Activated naive CD8-positive, alpha-beta T cell treated with anti-CD3 and anti-CD28 coated beads, Interleukin-2, amount 10 ng/mL, durations not matched to agents 7 days and 5 days (primary cell): Measurements from ENCODE around the gene PRICKLE2. TPM values are rescaled to one million over a fixed set of nuclear protein-coding genes. Genes with fewer than 3 reads are reported as not detected.

Source experiments
- ATAC-seq: fragments of 150-1000 bp; cut with Tn5 transposase; one replicate; pipeline ENCODE4 v1.10.0; 2021; ENCODE audit warnings: low read depth, moderate library complexity
- POLR2A ChIA-PET: fragments of 350-600 bp; sonication (Branson Sonifier 250); formaldehyde crosslinking; loops from one replicate; lab custom pipeline; 2021; ENCODE audit warnings: antibody characterized with exemption; lab: Charles Lee
- DNase-seq: peaks from one replicate; pipeline ENCODE4 v3.0.0; 2021
- H3K27ac Mint-ChIP-seq: one replicate; pipeline ENCODE4 v1.8.0; 2022; ENCODE audit warnings: mild to moderate bottlenecking, mixed read lengths
- H3K27me3 Mint-ChIP-seq: one replicate; pipeline ENCODE4 v1.8.0; 2022; ENCODE audit warnings: mild to moderate bottlenecking, moderate library complexity, mixed read lengths
- H3K36me3 Mint-ChIP-seq: one replicate; pipeline ENCODE4 v1.8.0; 2021; ENCODE audit warnings: mild to moderate bottlenecking, mixed read lengths
- H3K4me1 Mint-ChIP-seq: one replicate; pipeline ENCODE4 v1.8.0; 2021; ENCODE audit warnings: mixed read lengths
- H3K4me3 Mint-ChIP-seq: one replicate; pipeline ENCODE4 v1.8.0; 2022; ENCODE audit warnings: mild to moderate bottlenecking, moderate library complexity, mixed read lengths
- H3K9me3 Mint-ChIP-seq: one replicate; pipeline ENCODE4 v1.8.0; 2021; ENCODE audit warnings: mixed read lengths
- total RNA-seq, 2 experiments: library from RNA; stranded (reverse); gene quantifications; one replicate each; pipeline ENCODE4 v1.2.3, GENCODE V29; 2021

Gene PRICKLE2
- total RNA-seq, 2 experiments from 2014 or later, result not detected

- no peaks in the 10 kb centered on the region for H3K4me1 Mint-ChIP-seq
- no peak for DNase-seq
- no peak overlapping the region for H3K27ac Mint-ChIP-seq
- H3K4me3 Mint-ChIP-seq, result no peak overlapping the region
- H3K9me3 Mint-ChIP-seq, result no peaks in the 10 kb centered on the region
- ATAC-seq, result no peak
- H3K27me3 Mint-ChIP-seq, result peaks cover 7% of the 10 kb centered on the region
- POLR2A ChIA-PET, result no interaction called here
- no peaks in the 10 kb centered on the region for H3K36me3 Mint-ChIP-seq
These were observed 138.6 kb downstream of the PRICKLE2 start for GRCh38 chr3:64086479-64087252.

DNA sequence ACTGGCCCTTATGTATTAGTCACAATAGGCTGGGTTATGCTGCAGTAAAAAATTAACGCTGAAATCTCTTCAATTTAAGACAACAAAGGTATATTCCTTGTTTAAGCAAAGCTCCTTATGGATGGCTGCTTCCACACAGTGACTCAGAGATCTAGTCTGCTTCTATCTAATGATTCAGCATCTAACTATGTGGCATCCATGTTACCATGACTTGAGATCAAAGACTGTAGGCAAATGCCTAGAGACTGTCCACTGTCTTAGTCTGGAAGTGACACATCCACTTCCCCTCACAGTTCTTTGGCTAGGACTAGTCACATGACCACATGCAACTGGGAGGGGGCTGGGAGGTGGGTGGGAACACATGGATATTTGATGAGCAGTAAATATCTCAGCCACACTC, 140.6 kb downstream of the PRICKLE2 start:
- ATAC-seq, result no peak
- DNase-seq, result no peak
- no peak overlapping the region for H3K27ac Mint-ChIP-seq
- POLR2A ChIA-PET, result no interaction called here
- H3K27me3 Mint-ChIP-seq, result peaks cover 7% of the 10 kb centered on the region
- no peaks in the 10 kb centered on the region for H3K4me1 Mint-ChIP-seq
- no peak overlapping the region for H3K4me3 Mint-ChIP-seq
- no peaks in the 10 kb centered on the region for H3K36me3 Mint-ChIP-seq
- no peaks in the 10 kb centered on the region for H3K9me3 Mint-ChIP-seq

GRCh38 chr3:64083575-64083974, 141.7 kb downstream of the PRICKLE2 start:
- no peak for DNase-seq
- Mint-ChIP-seq H3K4me1 (no peaks in the 10 kb centered on the region), H3K4me3 (no peak overlapping the region), H3K36me3 (no peaks in the 10 kb centered on the region), H3K27me3 (peaks cover 7% of the 10 kb centered on the region), H3K27ac (no peak overlapping the region), H3K9me3 (no peaks in the 10 kb centered on the region)
- no peak for ATAC-seq
- POLR2A ChIA-PET, result no interaction called here

DNA sequence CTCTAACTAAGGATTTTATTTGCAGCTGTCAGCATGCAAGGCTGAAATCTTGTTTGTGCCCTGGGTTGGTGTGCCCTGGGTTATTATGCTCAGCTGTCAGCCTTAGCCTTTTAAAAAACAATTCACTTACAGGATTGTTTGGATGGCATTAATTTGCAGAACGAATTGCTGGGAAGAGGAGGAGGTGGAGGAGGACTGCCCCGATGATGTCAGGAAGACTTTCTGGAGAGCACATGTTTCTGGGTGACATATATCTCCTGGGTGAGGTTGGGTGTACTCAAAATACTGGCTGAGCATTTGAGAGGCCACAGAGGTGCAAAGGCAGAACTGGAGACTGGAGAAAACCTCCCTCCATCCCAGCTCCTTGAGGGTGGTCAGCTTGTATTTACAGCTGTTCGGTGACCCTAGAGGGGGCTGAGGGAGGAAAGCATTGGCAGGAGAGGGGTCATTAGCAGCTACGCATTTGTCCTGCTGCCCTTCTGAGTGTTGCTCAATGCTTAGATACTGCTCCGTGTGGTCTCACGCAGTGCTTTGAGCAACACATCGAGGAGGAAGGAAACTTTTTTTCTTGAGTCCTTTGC, 142.2 kb downstream of the PRICKLE2 start:
- Mint-ChIP-seq H3K4me3 (no peak overlapping the region), H3K27ac (no peak overlapping the region), H3K9me3 (no peaks in the 10 kb centered on the region), H3K27me3 (peaks cover 7% of the 10 kb centered on the region), H3K4me1 (no peaks in the 10 kb centered on the region), H3K36me3 (no peaks in the 10 kb centered on the region)
- POLR2A ChIA-PET, result no interaction called here
- DNase-seq (no peak), ATAC-seq (no peak)

DNA sequence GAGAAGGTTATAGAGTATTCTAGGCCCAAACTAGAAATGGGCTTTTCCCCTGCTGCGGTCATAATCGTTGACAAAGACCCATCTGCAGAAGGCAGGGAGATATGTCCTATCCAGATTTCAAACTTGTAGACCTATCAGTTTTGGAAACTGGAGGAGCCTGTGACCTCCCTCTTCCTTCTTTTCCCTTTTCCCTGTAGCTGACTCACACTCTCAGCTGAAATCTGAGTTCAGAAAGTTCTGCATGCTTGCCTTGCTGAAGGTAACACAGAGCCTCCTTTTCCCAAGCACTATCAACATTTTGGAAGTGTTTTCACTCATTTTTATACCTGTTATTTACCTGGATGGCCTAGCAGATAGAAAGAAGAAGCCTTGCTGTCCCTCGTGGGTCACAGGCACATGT, 142.9 kb downstream of the PRICKLE2 start:
- POLR2A ChIA-PET, result no interaction called here
- H3K4me1 Mint-ChIP-seq, result no peaks in the 10 kb centered on the region
- H3K4me3 Mint-ChIP-seq, result no peak overlapping the region
- no peak overlapping the region for H3K27ac Mint-ChIP-seq
- H3K36me3 Mint-ChIP-seq, result no peaks in the 10 kb centered on the region
- no peak for DNase-seq
- H3K27me3 Mint-ChIP-seq, result peaks cover 7% of the 10 kb centered on the region
- H3K9me3 Mint-ChIP-seq, result no peaks in the 10 kb centered on the region
- ATAC-seq, result no peak

DNA sequence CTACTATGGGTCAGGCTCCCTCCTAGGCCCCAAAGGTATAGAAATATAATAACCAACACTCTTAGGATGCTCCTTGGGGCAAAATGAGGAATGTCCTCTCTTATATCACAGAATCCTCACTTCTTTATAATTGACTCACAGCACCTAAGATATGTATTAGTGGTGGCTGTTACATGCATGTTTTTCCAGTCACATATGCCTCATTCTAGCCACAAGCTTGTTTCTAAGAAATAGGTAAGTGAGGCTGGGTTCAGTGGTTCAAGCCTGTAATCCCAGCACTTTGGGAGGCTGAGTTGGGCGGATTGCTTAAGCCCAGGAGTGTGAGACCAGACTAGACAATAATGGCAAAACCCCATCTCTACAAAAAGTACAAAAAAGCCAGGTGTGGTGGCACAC, 144.0 kb downstream of the PRICKLE2 start:
- Mint-ChIP-seq H3K9me3 (no peaks in the 10 kb centered on the region), H3K27me3 (peaks cover 7% of the 10 kb centered on the region), H3K27ac (no peak overlapping the region), H3K4me3 (no peak overlapping the region), H3K36me3 (no peaks in the 10 kb centered on the region), H3K4me1 (no peaks in the 10 kb centered on the region)
- no peak for DNase-seq
- POLR2A ChIA-PET, result no interaction called here
- no peak for ATAC-seq

- Mint-ChIP-seq H3K4me1 (no peaks in the 10 kb centered on the region), H3K9me3 (no peaks in the 10 kb centered on the region), H3K4me3 (no peak overlapping the region), H3K27me3 (peaks cover 7% of the 10 kb centered on the region), H3K27ac (no peak overlapping the region), H3K36me3 (no peaks in the 10 kb centered on the region)
- POLR2A ChIA-PET, result no interaction called here
- ATAC-seq (no peak), DNase-seq (no peak)
These were observed 144.5 kb downstream of the PRICKLE2 start for GRCh38 chr3:64080616-64081234.

DNA sequence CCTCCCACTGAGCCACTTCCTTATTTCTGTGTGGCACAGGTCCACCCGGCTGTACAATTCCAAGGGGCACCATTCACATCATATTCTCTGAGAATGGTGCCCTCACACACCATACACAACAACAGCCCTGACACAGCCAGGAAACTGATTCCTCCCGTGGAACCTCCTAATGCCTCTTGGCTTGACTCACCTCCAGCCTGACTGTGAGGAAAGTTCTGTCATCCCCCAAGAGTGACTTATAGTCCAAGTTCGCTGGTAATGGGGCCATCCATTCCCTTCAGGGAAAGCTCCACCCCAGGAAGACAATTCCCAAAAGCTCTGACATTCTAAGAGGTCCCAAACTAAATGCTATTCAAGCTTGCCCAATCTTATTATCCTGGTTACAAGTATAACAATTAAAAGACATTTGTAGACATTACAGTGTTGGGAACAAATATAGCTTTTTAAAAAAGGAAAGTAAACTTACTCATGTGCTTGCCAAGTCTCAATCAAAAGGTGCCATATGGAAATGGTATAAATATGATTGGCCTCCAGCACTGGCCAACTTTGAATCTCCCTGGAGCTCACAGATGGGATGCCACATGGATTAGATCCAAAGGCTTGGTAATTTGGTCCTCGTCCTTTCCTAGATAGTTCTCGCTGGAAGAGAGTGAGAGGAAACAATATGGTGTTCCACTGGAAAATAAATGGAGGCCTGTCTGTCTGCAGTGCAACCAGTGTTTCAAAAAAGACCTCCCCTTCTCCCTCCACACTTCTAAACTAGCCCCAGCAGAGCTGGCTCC, 145.7 kb downstream of the PRICKLE2 start:
- Mint-ChIP-seq H3K4me1 (no peaks in the 10 kb centered on the region), H3K9me3 (no peaks in the 10 kb centered on the region), H3K27me3 (peaks cover 6% of the 10 kb centered on the region), H3K36me3 (no peaks in the 10 kb centered on the region), H3K4me3 (no peak overlapping the region), H3K27ac (no peak overlapping the region)
- POLR2A ChIA-PET, result no interaction called here
- ATAC-seq (no peak), DNase-seq (no peak)

- H3K27ac Mint-ChIP-seq, result no peak overlapping the region
- H3K36me3 Mint-ChIP-seq, result no peaks in the 10 kb centered on the region
- H3K9me3 Mint-ChIP-seq, result no peaks in the 10 kb centered on the region
- peaks cover 4% of the 10 kb centered on the region for H3K27me3 Mint-ChIP-seq
- H3K4me1 Mint-ChIP-seq, result peaks cover under 1% of the 10 kb centered on the region
- POLR2A ChIA-PET, result no interaction called here
- no peak for DNase-seq
- no peak overlapping the region for H3K4me3 Mint-ChIP-seq
- no peak for ATAC-seq
These were observed 146.3 kb downstream of the PRICKLE2 start for GRCh38 chr3:64078966-64079365.

GRCh38 chr3:64074895-64075679, 150.2 kb downstream of the PRICKLE2 start:
- H3K36me3 Mint-ChIP-seq, result no peaks in the 10 kb centered on the region
- no peak for DNase-seq
- no peak for ATAC-seq
- H3K9me3 Mint-ChIP-seq, result no peaks in the 10 kb centered on the region
- H3K4me1 Mint-ChIP-seq, result peaks cover 1% of the 10 kb centered on the region
- no peak overlapping the region for H3K27ac Mint-ChIP-seq
- no peak overlapping the region for H3K4me3 Mint-ChIP-seq
- peaks cover 16% of the 10 kb centered on the region for H3K27me3 Mint-ChIP-seq
- POLR2A ChIA-PET, result no interaction called here

GRCh38 chr3:64074060-64074459, 151.2 kb downstream of the PRICKLE2 start:
- Mint-ChIP-seq H3K4me1 (peaks cover 1% of the 10 kb centered on the region), H3K27ac (no peak overlapping the region), H3K9me3 (no peaks in the 10 kb centered on the region), H3K27me3 (peaks cover 20% of the 10 kb centered on the region), H3K4me3 (no peak overlapping the region), H3K36me3 (no peaks in the 10 kb centered on the region)
- DNase-seq (no peak), ATAC-seq (no peak)
- POLR2A ChIA-PET, result no interaction called here

DNA sequence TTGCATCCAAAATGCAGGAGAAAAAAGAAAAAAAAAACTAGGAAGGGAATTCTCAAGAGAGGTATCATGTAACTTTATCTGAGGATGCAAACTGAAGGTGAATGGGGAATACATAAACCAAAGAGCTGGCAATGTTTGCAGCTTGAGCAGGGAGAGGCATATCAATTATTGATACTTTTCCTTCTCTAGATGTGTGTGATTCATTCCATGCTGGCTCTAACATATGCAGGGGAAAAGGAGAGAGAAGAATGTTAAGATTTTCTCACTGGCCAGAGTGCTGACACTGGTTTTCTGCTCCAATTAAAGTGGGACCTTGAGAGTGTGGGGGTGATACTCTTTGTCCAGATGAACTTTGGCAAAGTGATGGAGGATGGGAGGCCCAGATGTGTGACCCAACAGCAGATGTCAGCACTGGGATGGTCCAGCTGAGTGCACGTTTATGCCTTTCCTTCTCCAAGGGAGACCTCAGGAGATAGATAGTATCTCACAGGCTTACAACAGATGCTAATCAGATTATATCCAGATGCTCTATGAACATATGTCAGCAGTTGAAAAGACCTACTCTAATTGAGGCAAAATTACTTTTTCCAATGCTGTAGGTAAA, 152.0 kb downstream of the PRICKLE2 start:
- DNase-seq (no peak), ATAC-seq (no peak)
- no peaks in the 10 kb centered on the region for H3K36me3 Mint-ChIP-seq
- POLR2A ChIA-PET, result no interaction called here
- no peak overlapping the region for H3K27ac Mint-ChIP-seq
- peaks cover 23% of the 10 kb centered on the region for H3K27me3 Mint-ChIP-seq
- no peak overlapping the region for H3K4me3 Mint-ChIP-seq
- H3K4me1 Mint-ChIP-seq, result peaks cover 1% of the 10 kb centered on the region
- no peaks in the 10 kb centered on the region for H3K9me3 Mint-ChIP-seq

DNA sequence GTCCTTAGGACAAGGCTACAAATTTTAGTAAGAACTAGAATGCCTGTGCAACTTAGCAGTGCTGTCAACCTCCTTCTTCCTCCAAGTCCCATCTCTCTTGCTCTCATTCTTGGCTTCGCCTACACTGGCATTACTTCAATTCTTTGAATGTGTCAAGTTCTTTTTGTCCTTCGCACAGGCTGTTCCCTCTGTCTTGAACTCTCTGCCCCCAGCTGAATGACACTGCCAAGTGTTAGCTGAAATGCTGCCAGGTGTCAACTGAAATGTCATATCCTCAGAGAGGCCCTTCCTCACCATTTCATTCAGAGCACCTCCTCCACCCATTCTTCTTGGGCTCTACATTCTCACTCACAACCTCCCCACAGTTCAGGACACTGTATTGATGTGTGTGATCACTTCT, 153.1 kb downstream of the PRICKLE2 start:
- H3K4me3 Mint-ChIP-seq, result no peak overlapping the region
- POLR2A ChIA-PET, result no interaction called here
- H3K9me3 Mint-ChIP-seq, result no peaks in the 10 kb centered on the region
- peaks cover 23% of the 10 kb centered on the region for H3K27me3 Mint-ChIP-seq
- DNase-seq (no peak), ATAC-seq (no peak)
- H3K4me1 Mint-ChIP-seq, result peaks cover 1% of the 10 kb centered on the region
- H3K27ac Mint-ChIP-seq, result no peak overlapping the region
- H3K36me3 Mint-ChIP-seq, result no peaks in the 10 kb centered on the region
